ENCODE results near the gene METTL16. TPM values are rescaled to one million over a fixed set of nuclear protein-coding genes. Genes with fewer than 3 reads are reported as not detected.
A peak's percentile ranks its signal among the peaks of the same experiment; 100 is the strongest.

METTL16 gene
- total RNA-seq, 1 donor from 2014 or later = 38.6 TPM

DNA sequence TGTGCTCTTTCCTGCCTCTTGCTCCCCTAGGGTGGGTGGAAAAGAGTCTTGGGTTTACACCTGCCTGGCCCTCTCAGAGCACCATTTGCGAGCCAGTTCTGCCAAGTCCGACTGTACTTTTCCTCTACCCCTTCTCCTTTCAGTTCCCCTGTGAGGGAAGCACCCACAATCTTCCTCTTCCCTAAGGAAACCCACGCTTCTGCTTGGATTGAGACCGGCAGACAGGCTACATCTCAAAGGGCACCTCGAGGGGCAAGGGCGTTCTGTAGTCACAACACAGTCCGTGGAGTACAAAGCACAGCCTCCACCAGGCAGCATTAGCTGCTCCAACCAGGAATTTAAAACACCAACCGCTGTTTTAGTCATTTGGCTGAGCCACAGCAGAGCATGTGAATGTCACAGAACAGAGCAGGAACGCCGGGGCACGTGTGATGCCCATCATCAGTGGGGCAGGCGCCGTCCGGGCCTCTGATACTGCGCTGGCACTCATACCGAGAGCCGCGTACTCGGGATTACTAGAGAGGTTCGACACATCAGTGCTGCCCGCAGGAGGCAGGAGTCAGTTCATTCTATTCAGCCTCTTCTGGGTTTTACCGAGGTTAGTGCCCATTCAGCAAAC, 97.1 kb downstream of the METTL16 start:
- no peak for DNase-seq

GRCh38 chr17:2412561-2413021, 99.1 kb downstream of the METTL16 start:
- no peak for DNase-seq

DNA sequence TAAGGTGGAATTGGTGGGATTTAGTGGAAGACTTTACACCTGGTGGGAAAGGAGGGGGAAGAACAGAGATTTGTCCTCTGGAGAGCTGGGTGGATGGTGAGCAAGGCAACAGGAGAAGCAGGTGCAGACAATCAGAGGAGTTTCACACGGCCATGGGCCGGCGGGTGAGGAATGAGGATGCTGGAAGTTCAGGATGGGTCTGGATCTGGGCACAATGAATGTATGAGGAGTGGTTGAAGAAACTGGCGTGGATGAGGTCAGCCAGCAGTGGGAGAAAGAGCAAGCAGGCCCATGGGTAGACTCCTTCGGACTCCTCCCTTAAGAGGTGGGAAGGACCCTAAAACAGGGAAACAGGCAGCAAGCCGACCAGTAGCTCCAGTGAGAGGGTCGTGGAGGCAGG, 100.7 kb downstream of the METTL16 start:
- no peak for DNase-seq

DNA sequence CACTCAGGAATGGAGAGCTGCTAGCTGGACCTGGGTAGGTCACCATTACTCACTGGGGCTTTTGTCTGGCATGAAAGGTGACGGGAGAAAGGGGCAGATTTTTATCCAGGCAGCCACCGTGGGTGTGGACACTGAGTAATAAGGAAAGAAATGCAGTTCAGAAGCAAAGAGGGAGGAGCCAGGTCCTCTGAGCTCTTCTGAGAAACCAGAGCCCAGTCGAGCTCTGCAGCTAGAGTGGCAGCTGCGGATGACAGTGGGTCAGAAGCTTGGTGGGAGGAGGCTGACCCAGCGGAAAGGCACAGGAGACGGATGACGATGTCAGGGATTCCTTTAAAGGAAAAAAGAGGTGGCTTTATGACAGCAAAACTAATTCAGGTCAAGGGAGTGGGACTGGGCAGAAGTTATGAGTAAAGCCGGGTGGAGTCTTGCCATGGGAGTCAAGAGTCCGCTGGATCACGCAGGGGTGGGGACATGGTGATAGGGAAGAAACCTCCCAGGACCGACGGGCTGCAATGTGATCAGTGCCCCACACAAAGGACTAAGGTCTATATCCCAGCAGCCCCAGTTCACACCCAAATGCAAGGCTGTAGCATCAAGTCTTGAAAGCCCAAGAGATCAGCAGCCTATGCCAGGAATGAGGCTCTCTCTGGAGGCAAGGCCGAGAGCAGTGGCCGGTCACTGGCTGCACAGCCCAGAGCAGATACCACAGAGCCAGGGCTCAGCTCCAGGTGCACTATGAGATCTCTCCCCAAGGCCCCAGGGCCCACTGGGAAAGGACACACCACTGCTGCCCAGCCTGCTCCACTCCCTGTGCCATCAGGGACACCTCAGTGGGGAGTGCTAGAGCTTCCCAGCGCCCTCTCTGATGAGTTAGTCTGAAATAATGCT, 104.5 kb downstream of the METTL16 start:
- DNase-seq = peak; percentile 66

GRCh38 chr17:2406271-2406902, 105.3 kb downstream of the METTL16 start:
- DNase-seq = no peak

GRCh38 chr17:2405247-2405926, 106.3 kb downstream of the METTL16 start:
- no peak for DNase-seq

GRCh38 chr17:2403044-2403443, 108.6 kb downstream of the METTL16 start:
- DNase-seq = no peak

- DNase-seq = no peak
Measured at GRCh38 chr17:2402544-2402943, 109.1 kb downstream of the METTL16 start.

- DNase-seq = peak; percentile 100
Measured at GRCh38 chr17:2401426-2402221, 110.1 kb downstream of the METTL16 start.

DNA sequence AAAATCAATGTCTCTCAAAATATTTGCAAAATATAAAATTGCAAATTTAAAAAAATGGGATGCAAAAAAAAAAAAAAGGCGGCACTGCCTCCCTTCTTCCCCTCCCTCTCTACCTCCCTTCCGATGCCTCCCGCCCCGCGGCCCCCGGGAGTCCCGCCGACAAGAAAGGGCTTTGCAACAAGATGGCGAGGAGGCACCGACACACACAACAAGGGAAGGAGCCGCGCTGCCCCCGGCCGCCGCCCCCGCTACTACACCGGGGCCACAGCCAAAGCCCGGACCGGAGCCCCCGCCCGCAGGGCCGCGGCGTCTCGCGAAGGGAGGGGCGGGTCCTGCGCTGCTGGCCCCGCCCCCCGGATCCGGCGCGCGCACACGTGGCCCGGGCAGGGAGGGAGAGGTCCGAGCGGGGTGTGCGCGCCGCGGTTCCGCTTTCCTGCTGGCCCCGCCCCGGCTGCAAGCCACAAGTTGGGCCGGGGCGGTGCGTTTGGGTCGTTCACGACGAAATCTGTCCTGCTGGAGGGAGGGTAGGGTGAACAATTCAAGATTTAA, 110.7 kb downstream of the METTL16 start, which contains the start of gene MNT:
Gene MNT, minus strand, starts transcription at position 184 of the 549 bp plus-strand sequence. CDS start 348 bp downstream, outside the sequence.
- peak; percentile 97 for DNase-seq

DNA sequence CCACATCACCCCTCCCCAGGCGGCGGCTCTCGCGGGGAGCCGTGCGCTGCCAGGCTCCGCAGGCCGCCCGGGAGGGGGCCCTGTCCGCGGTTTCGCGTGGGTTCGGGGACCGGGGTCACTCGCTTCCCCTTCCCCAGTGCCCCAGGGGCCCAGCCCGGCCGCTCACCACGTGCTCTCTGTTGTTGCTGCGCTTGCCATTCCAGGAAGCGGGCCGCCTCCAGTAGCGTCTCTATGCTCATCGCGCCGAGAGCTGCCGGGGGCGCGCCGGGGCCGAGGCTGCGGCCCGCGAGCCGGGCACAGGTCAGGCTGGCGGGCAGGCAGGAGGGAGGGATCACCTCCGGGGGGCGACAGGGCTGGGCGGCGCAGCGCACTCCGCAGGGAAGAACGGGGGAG, 111.2 kb downstream of the METTL16 start:
- DNase-seq = peak; percentile 60

DNA sequence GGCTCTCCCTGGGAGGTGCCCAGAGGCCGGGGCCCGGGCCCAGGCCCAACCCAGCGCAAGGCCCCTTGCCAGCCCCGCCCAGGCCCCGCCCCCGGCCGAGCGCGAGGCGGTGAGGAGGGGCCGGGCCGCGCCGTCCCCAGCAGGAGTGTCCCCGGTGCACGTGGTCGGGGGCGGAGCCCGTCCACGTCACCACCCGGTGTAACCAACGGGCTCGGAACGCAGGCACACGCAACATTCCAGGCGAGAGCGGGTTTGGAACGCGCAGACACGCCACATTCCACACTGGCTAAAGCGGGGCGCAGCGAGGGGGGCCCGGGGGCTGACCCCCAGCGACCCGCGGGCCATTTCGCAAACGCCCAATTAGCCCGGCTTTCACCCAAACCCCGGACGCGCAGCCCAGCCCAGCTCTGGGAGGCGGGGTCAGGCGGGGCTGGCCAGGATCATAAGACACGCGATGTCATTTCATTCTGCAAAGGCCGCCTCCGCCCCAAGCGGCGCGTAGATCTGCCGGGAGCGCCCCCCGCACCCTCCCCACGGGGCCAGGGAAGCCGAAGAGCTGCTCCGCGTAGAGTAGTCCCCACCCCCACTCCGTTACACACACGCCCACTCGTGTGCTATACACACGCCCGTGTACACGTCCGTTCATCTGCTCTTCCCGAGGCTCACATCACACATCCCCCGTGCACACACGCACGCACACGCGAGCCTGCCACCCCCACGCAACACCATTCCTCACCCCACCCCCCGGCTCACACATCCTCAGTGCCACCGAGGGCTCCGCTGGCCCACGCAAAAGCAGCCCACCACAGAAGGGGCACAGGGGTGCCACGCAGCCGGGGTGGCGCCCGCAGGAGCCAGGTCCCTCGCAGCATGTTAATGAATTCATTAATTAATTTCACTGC, 111.9 kb downstream of the METTL16 start:
- peak; percentile 97 for DNase-seq

DNA sequence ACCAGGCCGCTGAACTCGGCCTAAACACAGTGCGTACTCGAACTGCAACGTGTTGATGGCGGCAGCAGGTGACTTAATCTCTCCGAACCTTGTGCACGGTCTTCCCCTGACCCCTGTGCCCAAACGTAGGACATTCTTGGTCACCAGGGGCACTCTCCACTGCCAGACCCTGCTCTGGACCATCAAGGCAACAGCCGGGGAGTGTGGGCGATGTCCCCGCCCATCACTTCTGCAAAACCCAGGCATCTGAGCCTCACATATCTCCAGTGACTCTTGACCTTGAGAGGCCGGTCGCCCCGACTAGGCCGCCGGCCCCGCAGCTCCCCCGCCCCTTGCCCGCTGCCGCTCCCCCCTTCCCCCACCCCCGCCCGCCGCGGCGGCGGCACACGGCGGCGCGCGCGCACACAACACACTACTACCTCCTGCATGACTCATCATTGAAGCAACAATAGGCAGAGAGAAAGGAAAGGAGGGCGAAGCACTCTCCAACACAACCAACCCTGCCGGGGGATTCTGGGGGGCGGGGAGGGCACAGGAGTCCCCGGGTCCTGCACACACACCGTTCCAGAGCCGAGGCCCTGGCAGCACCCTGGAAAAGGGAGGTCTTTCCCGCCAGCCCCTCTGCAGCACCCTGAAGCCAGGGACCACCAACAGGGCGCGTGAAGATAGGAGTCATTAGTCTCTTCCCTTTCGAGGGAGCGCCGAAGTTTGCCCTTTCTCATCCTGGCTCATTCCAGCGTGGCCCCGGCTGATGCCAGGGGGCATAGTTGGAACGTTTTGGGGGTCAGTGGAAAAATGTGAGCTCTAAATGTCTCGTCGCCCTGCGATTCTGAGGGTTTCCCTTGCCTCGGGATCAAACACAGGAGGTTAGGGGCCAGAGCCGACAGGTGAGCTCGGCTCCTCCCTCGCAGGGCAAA, 112.8 kb downstream of the METTL16 start:
- DNase-seq = peak; percentile 69

GRCh38 chr17:2398182-2398581, 113.5 kb downstream of the METTL16 start:
- DNase-seq = no peak

- DNase-seq = no peak
Measured at GRCh38 chr17:2397247-2398171, 114.2 kb downstream of the METTL16 start.

DNA sequence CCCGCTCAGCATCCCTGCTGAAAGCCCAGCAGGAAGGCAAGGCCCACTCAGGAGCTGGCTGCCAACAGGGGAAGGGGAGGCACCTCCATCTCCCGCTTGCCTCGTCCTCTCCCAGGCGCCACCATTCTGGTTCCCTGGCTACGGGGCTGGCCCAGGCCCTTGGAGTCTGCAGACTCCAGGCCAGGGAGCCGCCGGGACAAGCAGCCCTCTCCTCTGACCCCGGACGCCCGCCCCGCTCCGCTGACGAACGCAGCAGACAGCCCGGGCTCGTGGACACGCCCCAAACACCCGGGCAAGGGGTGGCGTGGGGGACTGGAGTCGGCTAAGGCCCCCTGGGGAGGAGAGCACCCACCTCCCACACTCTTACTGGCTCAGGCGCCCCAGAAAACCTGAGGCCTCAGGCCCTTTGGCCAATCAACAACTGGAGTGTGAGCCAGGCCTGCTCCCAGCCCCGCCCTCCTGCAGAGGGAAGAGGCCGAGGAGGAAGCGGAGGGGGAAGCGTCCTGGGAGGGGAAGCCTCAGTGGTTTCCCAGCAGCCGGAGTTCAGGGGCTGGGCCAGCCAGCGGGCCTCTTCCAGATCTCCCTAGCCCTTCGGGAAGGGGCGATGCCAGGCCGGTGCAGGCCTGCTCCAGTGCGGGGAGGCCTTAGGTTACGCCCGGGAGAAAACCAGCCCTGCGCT, 115.0 kb downstream of the METTL16 start:
- DNase-seq = peak; percentile 94

DNA sequence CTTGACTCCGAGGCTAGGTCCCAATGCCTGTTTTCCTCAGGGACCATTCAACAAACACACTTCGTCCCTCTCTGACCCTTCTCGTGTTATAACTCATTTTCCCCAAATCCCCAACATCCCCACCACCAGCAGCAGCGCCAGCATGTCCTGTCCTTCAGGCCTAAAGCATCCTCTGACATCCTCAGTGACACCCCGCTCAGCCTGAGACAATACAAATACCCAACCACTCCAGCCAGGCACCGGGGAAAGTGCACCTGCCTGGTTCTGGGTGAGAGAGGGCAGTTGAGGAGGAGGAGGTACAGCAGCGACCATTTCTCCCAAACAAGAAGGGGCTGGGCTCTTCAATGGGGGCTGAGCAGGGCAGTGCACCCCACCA, 115.5 kb downstream of the METTL16 start:
- DNase-seq = no peak
